GM23338 (cell line): ENCODE measurements around the gene CHST2. TPM values are rescaled to one million over a fixed set of nuclear protein-coding genes. Genes with fewer than 3 reads are reported as not detected.
A peak's percentile ranks its signal among the peaks of the same experiment; 100 is the strongest.

Experiments used
- ATAC-seq: fragments of 200-7000 bp; cut with Tn5 transposase; 3 replicates; pipeline ENCODE4 v1.9.1; 2020
- DNase-seq: peaks from one replicate; pipeline ENCODE4 v3.0.0-alpha.2; 2015; ENCODE audit warnings: low spot score
- H2AFZ ChIP-seq: fragments of 200-600 bp; sonication (generic); 2 replicates; pipeline ENCODE4 v1.8.0; 2016; ENCODE audit warnings: antibody characterized with exemption, mild to moderate bottlenecking, moderate library complexity
- H3F3A ChIP-seq: fragments of 200-600 bp; sonication (generic); replicated peaks from 2 replicates; pipeline ENCODE4 v1.8.0; 2017; ENCODE audit warnings: antibody characterized with exemption, mixed run types, low read depth
- H3K27ac ChIP-seq: fragments of 200-600 bp; sonication (generic); 2 replicates; pipeline ENCODE4 v1.6.1; 2016; ENCODE audit warnings: low read depth
- H3K27me3 ChIP-seq: fragments of 200-600 bp; sonication (generic); 2 replicates; pipeline ENCODE4 v1.8.0; 2016; ENCODE audit warnings: mild to moderate bottlenecking, mixed run types, moderate library complexity; ENCODE audit not compliant: insufficient read depth
- H3K36me3 ChIP-seq: fragments of 200-600 bp; sonication (generic); 2 replicates; pipeline ENCODE4 v1.8.0; 2016; ENCODE audit warnings: mild to moderate bottlenecking; ENCODE audit not compliant: insufficient read depth
- H3K4me1 ChIP-seq: fragments of 200-600 bp; sonication (generic); 2 replicates; pipeline ENCODE4 v1.8.0; 2016; ENCODE audit warnings: mild to moderate bottlenecking, moderate library complexity; ENCODE audit not compliant: insufficient read depth
- H3K4me2 ChIP-seq: fragments of 200-600 bp; sonication (generic); 2 replicates; pipeline ENCODE4 v1.7.1; 2017; ENCODE audit warnings: mixed run types
- H3K4me3 ChIP-seq: fragments of 200-600 bp; sonication (generic); 2 replicates; pipeline ENCODE4 v1.6.1; 2016; ENCODE audit warnings: mixed run types
- H3K79me2 ChIP-seq: fragments of 200-600 bp; sonication (generic); replicated peaks from 2 replicates; pipeline ENCODE4 v1.8.0; 2017; ENCODE audit warnings: mild to moderate bottlenecking; ENCODE audit not compliant: insufficient read depth
- H3K9me2 ChIP-seq: fragments of 200-600 bp; sonication (generic); 2 replicates; pipeline ENCODE4 v1.8.0; 2017; ENCODE audit not compliant: insufficient read depth
- H4K20me1 ChIP-seq: fragments of 200-600 bp; sonication (generic); replicated peaks from 2 replicates; pipeline ENCODE4 v1.8.0; 2017; ENCODE audit warnings: mild to moderate bottlenecking; ENCODE audit not compliant: insufficient read depth
- H3K27ac Mint-ChIP-seq: 2 replicates; pipeline ENCODE4 v1.8.0; 2020; ENCODE audit warnings: inconsistent platforms, mild to moderate bottlenecking, moderate library complexity, mixed read lengths
- H3K27me3 Mint-ChIP-seq: 3 replicates; pipeline ENCODE4 v1.8.0; 2022; ENCODE audit warnings: low read depth, mild to moderate bottlenecking, moderate library complexity, mixed read lengths, inconsistent platforms; ENCODE audit not compliant: insufficient read depth, poor library complexity
- H3K36me3 Mint-ChIP-seq: 3 replicates; pipeline ENCODE4 v1.8.0; 2021; ENCODE audit warnings: low read depth, mild to moderate bottlenecking, inconsistent platforms, moderate library complexity, mixed read lengths
- H3K4me1 Mint-ChIP-seq: 3 replicates; pipeline ENCODE4 v1.8.0; 2020; ENCODE audit warnings: mild to moderate bottlenecking, inconsistent platforms, mixed read lengths
- H3K4me3 Mint-ChIP-seq: 3 replicates; pipeline ENCODE4 v1.8.0; 2021; ENCODE audit warnings: moderate library complexity, mild to moderate bottlenecking, inconsistent platforms, mixed read lengths
- H3K9me3 Mint-ChIP-seq: 3 replicates; pipeline ENCODE4 v1.8.0; 2020; ENCODE audit warnings: moderate library complexity, mild to moderate bottlenecking, inconsistent platforms, mixed read lengths
- CREB1 ChIP-seq: fragments of 250-450 bp; sonication (Bioruptor Pico); IDR thresholded peaks from 2 replicates; pipeline ENCODE4 v1.5.0; 2020; ENCODE audit warnings: low read depth, mild to moderate bottlenecking, moderate library complexity
- CTCF ChIP-seq, 2 experiments: fragments of 200-600 bp in 1 of 2; sonication (generic) in 1 of 2; conservative IDR thresholded peaks; 2 replicates each; pipeline versions ENCODE4 v1.5.1 to v1.6.1; 2016 to 2017; ENCODE audit warnings: antibody characterized with exemption in 2 of 2, low read depth in 2 of 2, mild to moderate bottlenecking in 2 of 2, moderate library complexity in 1 of 2
- ETS1 ChIP-seq: IDR thresholded peaks from 2 replicates; pipeline ENCODE4 v1.6.1; 2016; ENCODE audit warnings: antibody characterized with exemption
- EZH2 ChIP-seq: fragments of 200-600 bp; sonication (generic); IDR thresholded peaks from one replicate; pipeline ENCODE4 v1.8.0; 2017; ENCODE audit warnings: antibody characterized with exemption, mild to moderate bottlenecking, low read depth; ENCODE audit not compliant: unreplicated experiment
- JUNB ChIP-seq: IDR thresholded peaks from one replicate; pipeline ENCODE4 v1.6.1; 2016; ENCODE audit warnings: antibody characterized with exemption; ENCODE audit not compliant: unreplicated experiment
- REST ChIP-seq: IDR thresholded peaks from one replicate; pipeline ENCODE4 v1.6.1; 2018; ENCODE audit warnings: antibody characterized with exemption; ENCODE audit not compliant: unreplicated experiment
- STAT1 ChIP-seq: IDR thresholded peaks from one replicate; pipeline ENCODE4 v1.6.1; 2016; ENCODE audit warnings: antibody characterized with exemption; ENCODE audit not compliant: unreplicated experiment
- ZNF114 ChIP-seq: fragments of 250-450 bp; sonication (Bioruptor Pico); IDR thresholded peaks from 2 replicates; pipeline ENCODE4 v1.5.0; 2020; ENCODE audit warnings: mild to moderate bottlenecking, moderate library complexity
- ZNF331 ChIP-seq: fragments of 250-450 bp; sonication (Bioruptor Pico); IDR thresholded peaks from 2 replicates; pipeline ENCODE4 v1.5.0; 2020; ENCODE audit warnings: low read depth, mild to moderate bottlenecking, moderate library complexity
- polyA plus RNA-seq: library from polyadenylated mRNA; unstranded; fragments of >200 nt; fragmentation: Nextera tagmentation; extraction: Ambion mirVana; gene quantifications from 2 replicates; pipeline ENCODE4 v1.2.1, GENCODE V29; 2016
- total RNA-seq: library from RNA; depleted of rRNA; stranded (reverse); fragments of >200 nt; shearing (Covaris generic); gene quantifications from 2 replicates; pipeline ENCODE4 v1.2.3, GENCODE V29; 2014
- TF ChIP-seq, protein P1 (sequence below): fragments of 250-450 bp; sonication (Bioruptor Pico); IDR thresholded peaks from 2 replicates; pipeline ENCODE4 v1.5.0; 2020; ENCODE audit warnings: mild to moderate bottlenecking, moderate library complexity

CHST2 gene
- total and polyA plus RNA-seq, 2 experiments from 2014 or later: 4.1 to 28.3 TPM

DNA sequence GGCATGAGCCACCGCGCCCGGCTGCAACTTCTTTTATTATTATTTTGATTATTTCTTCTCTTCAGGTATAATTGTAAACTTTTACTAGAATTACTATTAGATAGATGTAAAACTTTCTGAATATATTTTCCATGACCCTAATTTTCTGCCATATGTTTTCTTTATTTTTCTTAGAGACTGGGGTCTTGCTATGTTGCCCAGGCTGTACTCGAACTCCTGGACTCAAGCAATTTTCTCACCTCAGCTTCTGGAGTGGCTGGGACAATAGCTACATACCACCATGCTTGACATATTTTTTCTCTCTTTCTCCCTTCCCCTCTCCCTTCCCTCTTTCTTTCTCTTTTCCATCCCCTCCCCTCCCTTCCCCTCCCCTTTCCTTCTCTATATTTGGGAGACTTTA lies 29.6 kb upstream of the CHST2 start (continued):
- TF ChIP-seq, protein P1, sequence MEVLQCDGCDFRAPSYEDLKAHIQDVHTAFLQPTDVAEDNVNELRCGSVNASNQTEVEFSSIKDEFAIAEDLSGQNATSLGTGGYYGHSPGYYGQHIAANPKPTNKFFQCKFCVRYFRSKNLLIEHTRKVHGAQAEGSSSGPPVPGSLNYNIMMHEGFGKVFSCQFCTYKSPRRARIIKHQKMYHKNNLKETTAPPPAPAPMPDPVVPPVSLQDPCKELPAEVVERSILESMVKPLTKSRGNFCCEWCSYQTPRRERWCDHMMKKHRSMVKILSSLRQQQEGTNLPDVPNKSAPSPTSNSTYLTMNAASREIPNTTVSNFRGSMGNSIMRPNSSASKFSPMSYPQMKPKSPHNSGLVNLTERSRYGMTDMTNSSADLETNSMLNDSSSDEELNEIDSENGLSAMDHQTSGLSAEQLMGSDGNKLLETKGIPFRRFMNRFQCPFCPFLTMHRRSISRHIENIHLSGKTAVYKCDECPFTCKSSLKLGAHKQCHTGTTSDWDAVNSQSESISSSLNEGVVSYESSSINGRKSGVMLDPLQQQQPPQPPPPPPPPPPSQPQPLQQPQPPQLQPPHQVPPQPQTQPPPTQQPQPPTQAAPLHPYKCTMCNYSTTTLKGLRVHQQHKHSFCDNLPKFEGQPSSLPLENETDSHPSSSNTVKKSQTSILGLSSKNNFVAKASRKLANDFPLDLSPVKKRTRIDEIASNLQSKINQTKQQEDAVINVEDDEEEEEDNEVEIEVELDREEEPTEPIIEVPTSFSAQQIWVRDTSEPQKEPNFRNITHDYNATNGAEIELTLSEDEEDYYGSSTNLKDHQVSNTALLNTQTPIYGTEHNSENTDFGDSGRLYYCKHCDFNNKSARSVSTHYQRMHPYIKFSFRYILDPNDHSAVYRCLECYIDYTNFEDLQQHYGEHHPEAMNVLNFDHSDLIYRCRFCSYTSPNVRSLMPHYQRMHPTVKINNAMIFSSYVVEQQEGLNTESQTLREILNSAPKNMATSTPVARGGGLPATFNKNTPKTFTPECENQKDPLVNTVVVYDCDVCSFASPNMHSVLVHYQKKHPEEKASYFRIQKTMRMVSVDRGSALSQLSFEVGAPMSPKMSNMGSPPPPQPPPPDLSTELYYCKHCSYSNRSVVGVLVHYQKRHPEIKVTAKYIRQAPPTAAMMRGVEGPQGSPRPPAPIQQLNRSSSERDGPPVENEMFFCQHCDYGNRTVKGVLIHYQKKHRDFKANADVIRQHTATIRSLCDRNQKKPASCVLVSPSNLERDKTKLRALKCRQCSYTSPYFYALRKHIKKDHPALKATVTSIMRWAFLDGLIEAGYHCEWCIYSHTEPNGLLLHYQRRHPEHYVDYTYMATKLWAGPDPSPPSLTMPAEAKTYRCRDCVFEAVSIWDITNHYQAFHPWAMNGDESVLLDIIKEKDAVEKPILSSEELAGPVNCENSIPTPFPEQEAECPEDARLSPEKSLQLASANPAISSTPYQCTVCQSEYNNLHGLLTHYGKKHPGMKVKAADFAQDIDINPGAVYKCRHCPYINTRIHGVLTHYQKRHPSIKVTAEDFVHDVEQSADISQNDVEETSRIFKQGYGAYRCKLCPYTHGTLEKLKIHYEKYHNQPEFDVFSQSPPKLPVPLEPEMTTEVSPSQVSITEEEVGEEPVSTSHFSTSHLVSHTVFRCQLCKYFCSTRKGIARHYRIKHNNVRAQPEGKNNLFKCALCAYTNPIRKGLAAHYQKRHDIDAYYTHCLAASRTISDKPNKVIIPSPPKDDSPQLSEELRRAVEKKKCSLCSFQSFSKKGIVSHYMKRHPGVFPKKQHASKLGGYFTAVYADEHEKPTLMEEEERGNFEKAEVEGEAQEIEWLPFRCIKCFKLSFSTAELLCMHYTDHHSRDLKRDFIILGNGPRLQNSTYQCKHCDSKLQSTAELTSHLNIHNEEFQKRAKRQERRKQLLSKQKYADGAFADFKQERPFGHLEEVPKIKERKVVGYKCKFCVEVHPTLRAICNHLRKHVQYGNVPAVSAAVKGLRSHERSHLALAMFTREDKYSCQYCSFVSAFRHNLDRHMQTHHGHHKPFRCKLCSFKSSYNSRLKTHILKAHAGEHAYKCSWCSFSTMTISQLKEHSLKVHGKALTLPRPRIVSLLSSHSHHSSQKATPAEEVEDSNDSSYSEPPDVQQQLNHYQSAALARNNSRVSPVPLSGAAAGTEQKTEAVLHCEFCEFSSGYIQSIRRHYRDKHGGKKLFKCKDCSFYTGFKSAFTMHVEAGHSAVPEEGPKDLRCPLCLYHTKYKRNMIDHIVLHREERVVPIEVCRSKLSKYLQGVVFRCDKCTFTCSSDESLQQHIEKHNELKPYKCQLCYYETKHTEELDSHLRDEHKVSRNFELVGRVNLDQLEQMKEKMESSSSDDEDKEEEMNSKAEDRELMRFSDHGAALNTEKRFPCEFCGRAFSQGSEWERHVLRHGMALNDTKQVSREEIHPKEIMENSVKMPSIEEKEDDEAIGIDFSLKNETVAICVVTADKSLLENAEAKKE (CRISPR knock-in tag): no peak
- TF ChIP-seq ETS1: no peak
- no peak for TF ChIP-seq CTCF (conservative IDR thresholded peaks at IDR 0.05; ENCODE audit: low read depth in 2 of 2)

DNA sequence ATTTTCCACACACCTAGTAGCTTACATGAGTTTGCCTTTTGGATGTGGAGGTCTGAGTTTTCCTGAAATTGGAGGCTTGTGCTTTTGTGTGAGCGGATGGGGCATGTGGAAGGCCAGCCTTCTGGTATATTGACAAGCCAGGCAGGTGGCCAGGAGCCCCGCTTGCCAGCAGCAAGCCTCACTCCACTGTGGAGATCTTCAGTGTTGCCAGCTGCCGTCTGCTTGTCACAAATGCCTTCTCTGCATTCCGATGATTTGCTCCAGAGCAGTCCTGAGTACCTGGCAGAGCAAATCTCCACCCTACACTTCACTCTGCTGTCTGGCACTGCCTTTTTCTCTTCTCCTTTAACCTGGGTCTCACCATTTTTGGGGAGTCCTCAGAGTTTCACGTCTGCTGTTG lies 29.1 kb upstream of the CHST2 start:
- no peaks in the 10 kb centered on the region for H3K4me1 ChIP-seq
- ATAC-seq (peak; percentile 42; the same call in 2 of the 3 replicates), DNase-seq (no peak)
- 0 out of 2 replicates have a peak overlapping the region, but pooled peaks have one; percentile 19 for H3K27ac Mint-ChIP-seq
- H3K4me1 Mint-ChIP-seq: peaks cover 2% of the 10 kb centered on the region; the same call in 1 of the 3 replicates
- no peak overlapping the region for H3K4me3 ChIP-seq
- no peaks in the 10 kb centered on the region for H3K36me3 ChIP-seq
- H3K27me3 Mint-ChIP-seq: peaks cover 7% of the 10 kb centered on the region
- no peak overlapping the region; the same call in 1 of the 2 replicates for H2AFZ ChIP-seq
- H3K9me3 Mint-ChIP-seq: peaks cover 30% of the 10 kb centered on the region
- H3K27ac ChIP-seq: no peak overlapping the region
- no peaks in the 10 kb centered on the region for H3K9me2 ChIP-seq
- no peaks in the 10 kb centered on the region for H3K27me3 ChIP-seq
- H3K79me2 ChIP-seq: no peaks in the 10 kb centered on the region
- H4K20me1 ChIP-seq: no peaks in the 10 kb centered on the region
- no peaks in the 10 kb centered on the region for H3F3A ChIP-seq
- H3K4me2 ChIP-seq: no peak overlapping the region
- peaks cover 6% of the 10 kb centered on the region; the same call in 2 of the 3 replicates for H3K36me3 Mint-ChIP-seq
- H3K4me3 Mint-ChIP-seq: no peak overlapping the region
- TF ChIP-seq CREB1 (no peak), EZH2 (no peak), CTCF (conservative IDR thresholded peaks at IDR 0.05; ENCODE audit: low read depth in 2 of 2) (no peak), ZNF114 (CRISPR knock-in tag) (no peak), REST (no peak), STAT1 (no peak), ZNF331 (CRISPR knock-in tag) (no peak), JUNB (no peak)
